Muscle of leg (tissue), 11 donors: ENCODE measurements around the gene DUS2. TPM values are rescaled to one million over a fixed set of nuclear protein-coding genes. Genes with fewer than 3 reads are reported as not detected.

Source experiments
- DNase-seq: peaks from one replicate; pipeline ENCODE4 v3.0.0; 2013
- H3K27ac ChIP-seq: one replicate; pipeline ENCODE4 v1.5.1; 2013; ENCODE audit warnings: mild to moderate bottlenecking, low read length, control low read depth
- H3K27me3 ChIP-seq: one replicate; pipeline ENCODE4 v1.6.1; 2013; ENCODE audit warnings: low read length; ENCODE audit not compliant: control insufficient read depth, insufficient read depth
- H3K36me3 ChIP-seq: one replicate; pipeline ENCODE4 v1.6.1; 2013; ENCODE audit warnings: low read length; ENCODE audit not compliant: control insufficient read depth, insufficient read depth
- H3K4me1 ChIP-seq: one replicate; pipeline ENCODE4 v1.6.1; 2013; ENCODE audit warnings: low read length; ENCODE audit not compliant: control insufficient read depth, insufficient read depth
- H3K4me3 ChIP-seq: one replicate; pipeline ENCODE4 v1.5.1; 2013; ENCODE audit warnings: low read length, control low read depth
- H3K9me3 ChIP-seq: replicated peaks from 2 replicates; pipeline ENCODE4 v1.6.1; 2013; ENCODE audit warnings: low read depth, low read length; ENCODE audit not compliant: control insufficient read depth
- WGBS: methylation state at CpG from one replicate; pipeline ENCODE4 v1.1.5; 2013; ENCODE audit warnings: missing lambda C conversion rate; ENCODE audit not compliant: insufficient coverage; 5-methylcytosine and 5-hydroxymethylcytosine counted together
- polyA plus RNA-seq, 8 donors: library from polyadenylated mRNA; unstranded; fragments of 120-200 nt; gene quantifications; one replicate each; pipeline versions ENCODE4 v1.2.1 to v1.2.3, GENCODE V29; 2013; ENCODE audit warnings: inconsistent platforms in 1 of 8, low replicate concordance in 1 of 8; ENCODE audit not compliant: insufficient read length in 8 of 8, insufficient read depth in 1 of 8
- total RNA-seq: library from RNA; stranded (reverse); fragments of 120-200 nt; gene quantifications from one replicate; pipeline ENCODE4 v1.2.4, GENCODE V29; 2013

DUS2 gene
- total and polyA plus RNA-seq, 9 donors, result 10.1 to 13.7 (median 12.5) TPM

- no peak overlapping the region for H3K27ac ChIP-seq
- WGBS, result 88% methylated on average over 1 of the region's 6 CpGs
- H3K4me1 ChIP-seq, result peaks cover 52% of the 10 kb centered on the region
- no peak for DNase-seq
- no peaks in the 10 kb centered on the region for H3K27me3 ChIP-seq
- no peaks in the 10 kb centered on the region for H3K9me3 ChIP-seq
- H3K36me3 ChIP-seq, result peaks cover 45% of the 10 kb centered on the region
- H3K4me3 ChIP-seq, result no peak overlapping the region
Measured at GRCh38 chr16:68065716-68066305, 42.7 kb downstream of the DUS2 start.

- H3K27ac ChIP-seq, result peak overlapping the region; percentile 7
- no peaks in the 10 kb centered on the region for H3K9me3 ChIP-seq
- no peak overlapping the region for H3K4me3 ChIP-seq
- no CpG with 5 or more reads among the region's 1 CpG for WGBS
- H3K4me1 ChIP-seq, result peaks cover 57% of the 10 kb centered on the region
- no peak for DNase-seq
- peaks cover 42% of the 10 kb centered on the region for H3K36me3 ChIP-seq
- no peaks in the 10 kb centered on the region for H3K27me3 ChIP-seq
Measured at GRCh38 chr16:68066763-68067162, 43.7 kb downstream of the DUS2 start.

GRCh38 chr16:68068926-68069325, 45.8 kb downstream of the DUS2 start:
- H3K9me3 ChIP-seq, result no peaks in the 10 kb centered on the region
- peak overlapping the region; percentile 1 for H3K27ac ChIP-seq
- H3K27me3 ChIP-seq, result no peaks in the 10 kb centered on the region
- H3K36me3 ChIP-seq, result peaks cover 44% of the 10 kb centered on the region
- 100% methylated on average over 4 of the region's 9 CpGs for WGBS
- H3K4me3 ChIP-seq, result no peak overlapping the region
- peaks cover 71% of the 10 kb centered on the region for H3K4me1 ChIP-seq
- DNase-seq, result no peak

- H3K9me3 ChIP-seq, result no peaks in the 10 kb centered on the region
- peak; percentile 89 for DNase-seq
- peaks cover 47% of the 10 kb centered on the region for H3K36me3 ChIP-seq
- H3K27ac ChIP-seq, result peak overlapping the region; percentile 78
- no peak overlapping the region for H3K4me3 ChIP-seq
- WGBS, result 64% methylated on average over 4 of the region's 7 CpGs
- H3K27me3 ChIP-seq, result no peaks in the 10 kb centered on the region
- peaks cover 76% of the 10 kb centered on the region for H3K4me1 ChIP-seq
Measured at GRCh38 chr16:68069511-68070248, 46.6 kb downstream of the DUS2 start.

- Histone ChIP-seq H3K27ac (peak overlapping the region; percentile 78), H3K4me1 (peaks cover 76% of the 10 kb centered on the region), H3K4me3 (no peak overlapping the region), H3K27me3 (no peaks in the 10 kb centered on the region), H3K9me3 (no peaks in the 10 kb centered on the region), H3K36me3 (peaks cover 52% of the 10 kb centered on the region)
- no peak for DNase-seq
- no CpG with 5 or more reads among the region's 2 CpGs for WGBS
Measured at GRCh38 chr16:68070249-68070730, 47.2 kb downstream of the DUS2 start.

- H3K27me3 ChIP-seq, result no peaks in the 10 kb centered on the region
- no peak for DNase-seq
- no peaks in the 10 kb centered on the region for H3K9me3 ChIP-seq
- no peak overlapping the region for H3K27ac ChIP-seq
- no peak overlapping the region for H3K4me3 ChIP-seq
- peaks cover 57% of the 10 kb centered on the region for H3K36me3 ChIP-seq
- peaks cover 76% of the 10 kb centered on the region for H3K4me1 ChIP-seq
- WGBS, result 85% methylated on average over 10 of the region's 14 CpGs
Measured at GRCh38 chr16:68070806-68071517, 47.9 kb downstream of the DUS2 start.

- WGBS, result no CpG with 5 or more reads among the region's 1 CpG
- Histone ChIP-seq H3K27me3 (no peaks in the 10 kb centered on the region), H3K9me3 (no peaks in the 10 kb centered on the region), H3K4me3 (no peak overlapping the region), H3K27ac (no peak overlapping the region), H3K4me1 (peaks cover 76% of the 10 kb centered on the region), H3K36me3 (peaks cover 58% of the 10 kb centered on the region)
- DNase-seq, result no peak
Measured at GRCh38 chr16:68071518-68071901, 48.4 kb downstream of the DUS2 start.

GRCh38 chr16:68072038-68072695, 49.1 kb downstream of the DUS2 start:
- no peak overlapping the region for H3K4me3 ChIP-seq
- no peak overlapping the region for H3K27ac ChIP-seq
- WGBS, result 57% methylated on average over 3 of the region's 9 CpGs
- DNase-seq, result peak; percentile 71
- H3K9me3 ChIP-seq, result no peaks in the 10 kb centered on the region
- peaks cover 75% of the 10 kb centered on the region for H3K4me1 ChIP-seq
- peaks cover 59% of the 10 kb centered on the region for H3K36me3 ChIP-seq
- no peaks in the 10 kb centered on the region for H3K27me3 ChIP-seq

GRCh38 chr16:68073902-68074760, 51.0 kb downstream of the DUS2 start:
- Histone ChIP-seq H3K4me1 (peaks cover 67% of the 10 kb centered on the region), H3K27me3 (no peaks in the 10 kb centered on the region), H3K27ac (no peak overlapping the region), H3K9me3 (no peaks in the 10 kb centered on the region), H3K36me3 (peaks cover 76% of the 10 kb centered on the region), H3K4me3 (no peak overlapping the region)
- no peak for DNase-seq
- WGBS, result 92% methylated on average over 9 of the region's 9 CpGs
